ENCODE results near the gene POLL. TPM values are rescaled to one million over a fixed set of nuclear protein-coding genes. Genes with fewer than 3 reads are reported as not detected.

Gene POLL
- total RNA-seq, 4 donors from 2014 or later, result 23.9 to 89.8 (median 29.8) TPM

GRCh38 chr10:101535949-101536348 is 52.1 kb downstream of the POLL start:
- H3K27ac ChIP-seq, result no peak overlapping the region
- no peak for TF ChIP-seq CTCF (IDR thresholded peaks at IDR 0.05)
- in situ Hi-C loops (cut with MboI; ENCODE audit: low pct_ligation_motif_present in 1 of 4, low pct_unique_long_range_greater_than_20kb in 1 of 4, low sequenced_read_pairs in 3 of 4) (no loop called here), intact Hi-C loops (cut with DNase I; ENCODE audit: low total_unique reads) (no loop called here)
- no peaks in the 10 kb centered on the region for H3K9me3 ChIP-seq
- no peaks in the 10 kb centered on the region for H3K4me1 ChIP-seq
- H3K27me3 ChIP-seq, result no peaks in the 10 kb centered on the region
- no peak overlapping the region for H3K4me3 ChIP-seq
- WGBS, 2 donors (ENCODE audit: low coverage in 1 of 2), result 63 to 67% methylated on average over 4 of the region's 4 CpGs
- no peak for DNase-seq
- peaks cover 0 to 25% (median 0%) of the 10 kb centered on the region in 4 donors for H3K36me3 ChIP-seq

- no peaks in the 10 kb centered on the region for H3K27me3 ChIP-seq
- H3K27ac ChIP-seq, result no peak overlapping the region
- H3K4me3 ChIP-seq, result no peak overlapping the region
- WGBS, 2 donors (ENCODE audit: low coverage in 1 of 2), result 37 to 40% methylated on average over 1 to 4 of the region's 4 CpGs
- intact Hi-C loops (cut with DNase I; ENCODE audit: low total_unique reads) (no loop called here), in situ Hi-C loops (cut with MboI; ENCODE audit: low pct_ligation_motif_present in 1 of 4, low pct_unique_long_range_greater_than_20kb in 1 of 4, low sequenced_read_pairs in 3 of 4) (no loop called here)
- H3K36me3 ChIP-seq, result peaks cover 0 to 12% (median 0%) of the 10 kb centered on the region in 4 donors
- TF ChIP-seq EP300 (IDR thresholded peaks at IDR 0.05; ENCODE audit: low read depth) (no peak), POLR2AphosphoS5 (IDR thresholded peaks at IDR 0.05) (no peak), CTCF (IDR thresholded peaks at IDR 0.05) (no peak), POLR2A (IDR thresholded peaks at IDR 0.05) (no peak)
- no peak for DNase-seq
- H3K4me1 ChIP-seq, result peaks cover 0 to 7% (median 0%) of the 10 kb centered on the region in 4 donors
- no peaks in the 10 kb centered on the region for H3K9me3 ChIP-seq
These were observed 58.1 kb downstream of the POLL start for GRCh38 chr10:101529725-101530553.

GRCh38 chr10:101529207-101529606 is 58.9 kb downstream of the POLL start:
- peaks cover 0 to 7% (median 0%) of the 10 kb centered on the region in 4 donors for H3K4me1 ChIP-seq
- H3K4me3 ChIP-seq, result no peak overlapping the region
- 73 to 81% methylated on average over 1 of the region's 1 CpG for WGBS, 2 donors (ENCODE audit: low coverage in 1 of 2)
- DNase-seq, result no peak
- intact Hi-C loops (cut with DNase I; ENCODE audit: low total_unique reads), result no loop called here
- H3K27ac ChIP-seq, result no peak overlapping the region
- H3K36me3 ChIP-seq, result peaks cover 0 to 12% (median 0%) of the 10 kb centered on the region in 4 donors
- TF ChIP-seq CTCF (IDR thresholded peaks at IDR 0.05), result no peak
- TF ChIP-seq EP300 (IDR thresholded peaks at IDR 0.05; ENCODE audit: low read depth), result no peak
- no peak for TF ChIP-seq POLR2AphosphoS5 (IDR thresholded peaks at IDR 0.05)
- no peak for TF ChIP-seq POLR2A (IDR thresholded peaks at IDR 0.05)
- in situ Hi-C loops (cut with MboI; ENCODE audit: low pct_ligation_motif_present in 1 of 4, low pct_unique_long_range_greater_than_20kb in 1 of 4, low sequenced_read_pairs in 3 of 4), result no loop called here
- H3K27me3 ChIP-seq, result no peaks in the 10 kb centered on the region
- no peaks in the 10 kb centered on the region for H3K9me3 ChIP-seq

Small RNA genes lying within 50 kb of the gene (small RNA-seq; reads per million reads assigned to genes)
- gene MIR3158-1 (0 reads per million in 4 donors), gene RNU6-1165P (0 reads per million in 4 donors)

Other genes starting within 250 kb of the POLL start
- 100 to 1,000 TPM in 1 of 4 donors, 10 to 100 TPM in 2, 1 to 10 TPM in 1; 8.6 to 195 (median 32.0) TPM for gene BTRC, start 234.1 kb downstream of the POLL start, total RNA-seq
- gene DPCD, start 64 bp upstream of the POLL start, total RNA-seq, result 10 to 100 TPM in 2 of 4 donors, 1 to 10 TPM in 1, not detected in 1; 8.2 to 15.7 (median 13.5) TPM
- 10 to 100 TPM; 48.4 to 91.6 (median 55.6) TPM for gene FBXW4, start 106.9 kb upstream of the POLL start, total RNA-seq
- gene FGF8, start 187.9 kb upstream of the POLL start, total RNA-seq, result not detected
- 10 to 100 TPM in 3 of 4 donors, 1 to 10 TPM in 1; 8.2 to 18.7 (median 12.7) TPM for gene NPM3, start 195.2 kb upstream of the POLL start, total RNA-seq
- gene OGA, start 230.2 kb upstream of the POLL start, total RNA-seq, result 100 to 1,000 TPM; 114 to 608 (median 172) TPM

All from transverse colon (tissue), 4 donors.